Measurements from ENCODE around the gene SPRTN.
"Not testable (repeated sequence)": the region's sequence is repeated elsewhere in the genome, so short reads cannot be mapped to it uniquely, and the experiment has no call there.

SPRTN gene

DNA sequence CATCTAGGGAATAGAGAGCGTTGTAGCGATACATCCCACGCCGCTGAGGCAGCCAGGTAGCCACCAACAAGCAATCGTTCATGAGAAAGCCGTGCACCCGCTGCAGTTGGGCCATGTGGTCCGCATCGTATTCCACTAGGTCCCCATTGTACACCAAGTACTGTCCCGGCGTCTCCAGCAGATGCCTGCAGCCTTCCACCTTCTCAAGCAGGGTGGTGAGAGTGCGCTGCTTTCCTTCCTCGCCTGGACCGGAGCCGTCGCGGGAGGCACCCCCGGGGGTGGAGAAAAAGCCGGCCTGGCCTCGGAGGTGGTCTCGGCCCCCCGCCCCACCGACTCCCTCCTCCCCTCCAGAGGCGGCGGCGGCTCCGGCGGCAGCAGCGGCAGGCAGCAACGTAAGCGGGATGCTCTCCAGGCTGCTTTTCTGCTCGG lies 1.0 kb upstream of the SPRTN start:
- DNase-seq, result no peak

DNA sequence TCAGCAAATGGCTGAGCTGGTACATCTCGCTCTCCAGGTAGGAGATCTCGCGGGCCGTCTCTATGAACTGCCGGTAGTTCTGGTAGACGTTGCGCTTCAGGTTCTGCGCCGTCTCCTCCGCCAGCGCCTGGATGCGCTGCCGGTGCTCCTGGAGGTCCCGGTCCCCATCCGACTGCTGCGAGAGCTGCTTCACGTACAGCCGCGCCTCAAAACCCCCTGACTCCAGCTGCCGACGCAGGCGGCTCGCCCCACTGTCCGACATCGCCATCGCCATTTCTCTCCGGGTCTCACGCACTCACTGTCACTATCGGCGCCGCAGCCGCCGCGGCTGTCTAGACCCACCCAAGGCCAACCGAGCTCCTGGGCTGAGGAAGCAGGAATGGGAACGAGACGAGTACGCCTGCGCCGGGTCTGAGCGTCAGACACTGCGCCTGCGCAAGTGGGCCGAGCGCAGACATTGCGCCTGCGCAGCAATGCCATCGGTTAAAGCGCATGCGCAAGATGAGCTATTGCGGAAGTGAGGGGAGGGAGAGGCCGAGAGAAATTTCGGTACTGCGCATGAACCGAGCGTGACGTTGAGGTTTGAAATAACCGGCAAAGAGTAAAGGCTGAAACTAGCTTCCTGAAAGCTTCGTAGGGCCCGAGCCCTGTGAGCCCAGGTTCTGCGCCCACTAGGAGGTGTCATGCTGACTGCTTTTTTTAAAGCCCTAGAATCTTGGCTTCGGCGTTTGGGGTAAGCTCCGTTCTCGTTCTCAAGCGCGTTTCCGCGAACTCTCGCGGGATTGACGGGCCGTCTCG lies 422 bp upstream of the SPRTN start, which contains the start of gene EXOC8:
Gene EXOC8, minus strand, starts transcription at position 381 of the 798 bp plus-strand sequence. Its CDS starts 107 bp downstream, at position 274.
- peak; percentile 100 for DNase-seq

DNA sequence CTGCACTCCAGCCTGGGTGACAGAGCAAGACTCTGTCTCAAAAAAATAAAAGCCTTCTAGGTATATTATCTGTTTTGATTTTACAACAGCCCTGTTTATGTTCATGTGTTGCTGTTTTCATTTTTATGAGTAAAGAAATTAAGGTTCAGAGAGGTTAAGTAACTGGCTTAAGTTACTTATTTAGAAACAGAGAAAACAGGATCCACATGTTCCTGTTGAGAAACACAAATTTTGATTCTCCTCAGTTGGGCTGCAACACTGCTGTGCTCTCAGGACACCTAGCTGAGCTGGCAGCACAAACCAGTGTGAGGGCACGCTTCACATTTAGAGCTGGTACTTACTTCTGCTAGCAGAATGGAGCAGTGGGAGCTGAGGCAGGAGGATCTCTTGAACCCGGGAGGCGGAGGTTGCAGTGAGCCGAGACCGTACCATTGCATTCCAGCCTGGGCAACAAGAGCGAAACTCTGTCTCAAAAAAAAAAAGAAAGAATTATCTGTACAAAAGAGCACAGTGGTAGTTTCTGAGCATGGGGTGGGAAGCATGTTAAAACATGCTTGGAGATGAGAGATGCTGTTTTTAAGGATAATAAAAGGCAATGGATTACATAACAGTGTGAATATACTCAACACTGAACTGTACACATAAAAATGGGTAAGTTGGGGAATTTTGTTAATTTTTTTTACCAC lies 2.4 kb downstream of the SPRTN start:
- DNase-seq, result no peak

DNA sequence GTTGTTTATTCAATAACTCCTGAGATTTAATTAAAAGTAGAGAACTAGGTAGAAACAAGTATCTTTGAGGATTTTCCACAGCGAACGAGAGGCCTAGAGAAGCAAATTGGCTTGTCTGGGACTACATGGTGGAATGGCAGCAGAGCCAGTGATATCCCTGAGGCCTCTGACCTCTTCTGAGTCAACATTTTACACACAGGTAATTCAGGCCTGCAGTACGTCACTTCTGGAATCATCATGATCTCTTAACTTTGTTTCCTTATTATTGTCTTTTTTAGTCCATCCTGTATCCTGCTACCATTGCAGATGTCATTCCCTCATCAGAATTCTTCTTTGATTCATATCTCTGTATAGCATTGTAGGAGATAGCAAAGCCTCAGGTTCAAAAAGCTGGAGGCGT lies 9.9 kb downstream of the SPRTN start:
- DNase-seq, result no peak

DNA sequence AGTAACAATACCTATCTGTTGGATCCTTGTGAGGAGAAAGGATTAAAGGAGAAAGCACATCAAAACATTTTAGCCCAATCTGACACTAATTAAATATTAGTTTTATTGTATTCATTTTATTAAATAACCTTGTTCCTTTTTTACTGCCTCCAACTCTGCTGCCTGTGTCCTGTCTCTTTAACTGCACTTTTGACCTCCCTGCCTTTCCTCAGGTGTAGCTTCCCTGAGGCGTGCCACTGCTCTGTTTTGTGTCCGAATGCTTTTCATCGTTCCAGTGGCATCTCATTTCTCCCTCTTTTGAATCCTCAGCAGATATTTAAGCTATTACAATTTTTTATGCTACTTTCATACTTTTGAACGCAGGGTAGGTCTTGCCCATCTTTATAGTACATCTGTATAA lies 10.3 kb downstream of the SPRTN start:
- no peak for DNase-seq

DNA sequence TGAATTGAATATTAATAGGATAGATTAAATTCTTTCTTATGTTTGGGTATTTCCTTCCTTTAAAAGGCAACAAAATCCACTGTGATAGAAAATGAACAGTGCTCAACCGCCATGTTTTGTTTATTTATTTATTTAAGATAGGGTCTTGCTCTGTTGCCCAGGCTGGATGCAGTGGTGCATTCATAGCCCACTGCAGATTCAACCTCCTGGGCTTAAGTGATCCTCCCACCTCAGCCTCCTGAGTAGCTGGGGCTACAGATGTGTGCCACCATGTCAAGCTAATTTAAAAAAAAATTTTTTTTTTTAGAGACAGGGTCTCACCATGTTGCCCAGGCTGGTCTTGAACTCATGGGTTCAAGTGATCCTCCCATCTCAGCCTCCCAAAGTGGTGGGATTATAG lies 10.8 kb downstream of the SPRTN start:
- DNase-seq, result not testable (repeated sequence)

DNA sequence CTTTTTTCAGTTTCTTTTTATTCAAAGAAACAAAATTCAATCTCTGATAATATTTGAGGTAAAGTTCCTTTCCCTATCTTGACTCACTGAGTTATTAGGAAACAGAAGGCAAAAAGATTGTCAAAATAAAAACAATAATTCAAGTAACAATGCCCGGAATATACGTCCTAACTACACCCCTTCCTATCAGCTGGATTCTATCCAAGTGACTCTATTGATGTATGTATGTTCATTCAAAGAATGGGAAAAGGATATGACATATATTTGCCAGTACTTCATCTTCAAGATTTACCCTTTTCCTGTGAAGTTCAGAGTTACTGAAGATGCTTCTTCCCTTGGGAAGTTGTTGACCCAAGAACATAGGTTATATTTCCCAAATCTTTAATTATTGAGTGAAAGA lies 13.7 kb downstream of the SPRTN start:
- no peak for DNase-seq

DNA sequence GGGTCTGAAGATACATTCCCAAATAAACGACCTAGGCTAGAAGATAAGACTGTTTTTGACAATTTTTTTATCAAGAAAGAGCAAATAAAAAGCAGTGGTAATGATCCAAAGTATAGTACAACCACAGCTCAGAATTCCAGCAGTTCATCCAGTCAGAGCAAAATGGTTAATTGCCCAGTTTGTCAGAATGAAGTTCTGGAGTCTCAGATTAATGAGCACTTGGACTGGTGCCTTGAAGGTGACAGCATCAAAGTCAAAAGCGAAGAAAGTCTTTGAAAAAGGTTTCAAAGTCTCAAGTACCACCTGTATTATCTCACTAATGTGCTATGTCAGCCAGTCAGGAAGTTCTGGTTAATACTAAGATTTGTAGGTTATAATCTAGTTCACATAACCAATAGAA lies 15.0 kb downstream of the SPRTN start:
- DNase-seq, result no peak

DNA sequence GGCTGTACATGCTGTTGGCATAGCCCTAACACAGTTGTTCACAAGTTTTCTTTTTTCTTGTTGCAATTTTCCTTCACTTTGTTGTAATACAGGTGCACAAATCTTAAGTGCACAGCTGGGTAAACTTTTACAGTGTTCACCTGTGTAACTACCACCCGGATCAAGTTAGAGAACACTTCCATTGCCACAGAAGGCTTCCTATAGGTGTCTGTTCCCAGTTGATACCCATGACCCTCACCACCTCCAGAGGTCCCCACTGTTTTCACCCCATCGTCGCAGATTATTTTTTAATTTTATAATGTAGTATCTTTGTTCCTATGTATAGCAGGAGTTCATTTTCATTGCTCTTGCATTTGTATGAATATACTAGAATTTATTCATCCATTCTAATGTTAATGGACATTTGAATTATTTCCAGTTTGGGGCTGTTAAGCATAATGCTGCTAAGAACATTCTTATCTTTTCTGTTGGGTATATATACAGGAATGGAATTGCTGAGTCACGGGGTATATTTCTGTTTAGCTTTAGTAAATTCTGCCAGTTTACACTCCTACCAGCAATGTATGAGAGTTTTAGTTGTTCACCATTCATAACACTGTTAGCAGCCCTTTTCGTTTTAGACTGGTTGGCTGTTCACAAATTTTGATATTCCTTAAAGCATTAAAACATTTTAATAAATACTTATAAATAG lies 16.4 kb downstream of the SPRTN start:
- DNase-seq, result no peak

DNA sequence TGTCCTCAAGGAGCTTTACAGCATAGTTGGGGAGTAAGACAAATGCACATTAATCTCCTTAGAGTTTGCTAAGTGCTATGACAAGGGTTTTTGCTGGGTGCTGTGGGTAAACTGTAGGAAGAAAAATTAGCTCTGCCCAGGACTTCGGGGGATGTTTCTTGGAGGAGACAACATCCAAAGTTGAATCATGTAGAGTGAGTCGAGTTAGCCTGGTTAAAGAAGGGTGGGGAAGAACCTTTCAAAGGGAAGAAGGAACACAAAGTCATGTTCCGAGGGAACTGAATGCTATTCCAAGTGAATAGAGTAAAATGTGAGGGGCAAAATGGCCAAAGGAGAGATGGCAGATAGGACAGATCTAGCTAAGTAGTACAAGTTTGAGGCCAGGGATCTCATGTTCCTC lies 17.1 kb downstream of the SPRTN start:
- no peak for DNase-seq

DNA sequence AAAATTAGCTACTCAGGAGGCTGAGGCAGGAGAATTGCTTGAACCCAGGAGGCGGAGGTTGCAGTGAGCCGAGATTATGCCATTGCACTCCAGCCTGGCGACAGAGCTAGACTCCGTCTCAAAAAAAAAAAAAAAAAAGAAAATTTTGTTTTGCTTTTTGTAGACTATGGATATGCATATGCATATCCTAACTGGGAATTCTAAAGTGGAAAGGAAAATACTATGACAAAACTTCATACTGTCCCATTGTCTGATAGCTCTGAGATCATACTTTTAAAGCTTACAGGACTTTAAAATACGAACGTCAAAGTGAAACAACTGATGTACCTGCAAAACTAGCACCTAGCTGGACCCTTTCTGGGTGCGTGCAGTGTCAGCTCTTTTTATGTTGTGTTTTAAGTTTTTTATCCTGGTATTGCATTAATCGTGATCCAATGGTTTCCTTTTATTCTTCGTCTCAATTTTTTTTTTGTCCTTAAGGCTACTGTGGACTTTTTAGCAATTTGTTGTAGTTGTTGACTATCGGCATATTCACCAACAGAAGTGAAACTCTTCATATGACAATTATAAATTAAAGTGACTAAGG lies 19.2 kb downstream of the SPRTN start:
- DNase-seq, result no peak

DNA sequence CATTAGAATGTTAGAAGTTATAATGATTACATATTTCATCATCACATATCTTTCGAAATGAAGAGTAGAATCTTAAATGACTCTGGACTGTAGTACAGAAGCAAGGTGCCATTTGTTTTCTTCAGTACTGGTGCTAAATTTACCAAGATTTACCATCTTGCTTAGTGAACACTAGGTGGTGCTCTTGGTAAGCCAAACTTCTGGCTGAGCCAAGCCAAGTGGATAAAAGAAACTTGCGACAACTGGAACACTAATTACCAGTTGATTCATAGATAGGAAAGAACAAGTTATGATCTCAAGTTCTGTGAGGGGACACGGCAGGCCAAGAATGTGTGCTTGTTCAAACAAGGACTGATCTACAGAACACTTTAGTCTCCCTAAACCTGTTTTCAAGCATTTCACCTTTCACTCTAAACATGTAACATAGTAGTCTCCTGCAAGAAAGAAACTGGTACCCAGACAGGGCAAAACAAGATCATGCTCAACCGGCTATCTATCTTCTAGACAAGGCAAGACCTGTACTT lies 19.8 kb downstream of the SPRTN start:
- DNase-seq, result peak; percentile 57

DNA sequence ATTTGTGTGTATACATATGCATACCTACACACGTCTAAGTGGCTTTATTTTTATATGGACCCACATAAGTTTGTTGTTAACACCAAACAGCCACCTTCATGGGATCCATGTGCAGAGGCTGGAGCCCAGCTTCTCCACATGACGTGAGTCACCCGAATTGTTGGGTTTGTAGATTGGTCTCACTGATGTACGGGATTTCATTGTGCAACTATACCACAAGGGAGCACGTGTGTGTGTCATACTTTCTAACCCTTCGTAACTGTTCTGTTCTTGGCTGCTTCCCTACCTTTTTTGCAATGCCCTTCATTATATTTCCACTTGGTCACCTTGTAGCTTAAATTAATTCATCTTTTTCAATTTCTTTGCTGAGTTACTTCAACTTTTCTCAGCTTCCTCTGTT lies 21.0 kb downstream of the SPRTN start:
- DNase-seq, result no peak

DNA sequence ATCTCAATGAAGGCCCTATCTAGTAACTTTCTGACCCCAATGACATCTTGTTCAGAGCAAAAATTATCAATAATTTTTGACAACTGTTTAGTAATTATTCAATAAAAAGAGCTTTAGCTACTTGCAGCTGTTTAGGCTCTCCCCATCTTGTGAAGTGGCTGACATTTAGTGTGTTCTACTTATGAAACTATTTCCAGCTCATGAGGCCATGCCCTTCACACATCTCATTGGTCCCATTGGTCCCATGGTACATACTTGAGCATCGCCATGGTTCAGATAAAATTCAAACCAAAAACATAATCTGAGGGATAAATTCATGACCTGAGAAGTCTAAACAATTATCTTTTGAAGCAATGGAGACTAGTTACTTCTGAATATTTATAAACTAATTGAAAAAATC lies 24.2 kb downstream of the SPRTN start:
- no peak for DNase-seq

DNA sequence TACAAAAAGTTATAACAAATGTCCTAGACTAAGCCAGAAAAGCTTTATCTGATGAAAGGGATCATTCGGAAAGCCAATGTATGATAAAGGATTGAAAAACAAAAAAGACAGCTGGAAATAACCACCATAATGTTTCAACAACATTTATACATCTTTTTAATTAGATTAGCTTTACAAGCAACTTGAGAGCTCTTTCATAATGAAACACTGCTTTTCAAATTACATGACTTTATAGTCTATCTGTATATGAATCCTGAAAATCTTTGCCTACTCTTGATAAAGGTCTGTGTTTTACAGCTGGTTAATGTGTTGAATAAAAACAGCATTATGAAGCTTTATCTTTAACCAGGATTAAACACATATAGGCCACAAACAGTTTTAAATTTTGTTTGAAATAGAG lies 25.5 kb downstream of the SPRTN start:
- DNase-seq, result no peak

DNA sequence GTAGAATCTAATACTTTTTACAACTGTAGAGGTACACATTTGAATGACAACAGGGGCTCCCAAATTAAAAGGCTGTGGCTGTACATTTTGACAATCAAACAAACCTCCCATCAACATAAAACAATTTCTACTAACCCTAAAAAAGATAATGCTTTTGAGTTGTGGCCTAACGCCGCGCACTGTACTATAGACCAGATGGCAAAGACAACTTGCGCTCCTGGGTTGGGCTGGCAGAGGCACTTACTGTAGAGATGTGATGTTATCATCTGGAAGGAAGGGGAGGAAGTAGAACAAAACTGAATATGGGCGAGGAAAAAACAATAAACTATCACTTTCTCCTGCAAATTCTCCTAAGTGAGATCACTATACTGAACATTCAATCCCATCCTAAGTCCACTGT lies 26.1 kb downstream of the SPRTN start:
- DNase-seq, result no peak

DNA sequence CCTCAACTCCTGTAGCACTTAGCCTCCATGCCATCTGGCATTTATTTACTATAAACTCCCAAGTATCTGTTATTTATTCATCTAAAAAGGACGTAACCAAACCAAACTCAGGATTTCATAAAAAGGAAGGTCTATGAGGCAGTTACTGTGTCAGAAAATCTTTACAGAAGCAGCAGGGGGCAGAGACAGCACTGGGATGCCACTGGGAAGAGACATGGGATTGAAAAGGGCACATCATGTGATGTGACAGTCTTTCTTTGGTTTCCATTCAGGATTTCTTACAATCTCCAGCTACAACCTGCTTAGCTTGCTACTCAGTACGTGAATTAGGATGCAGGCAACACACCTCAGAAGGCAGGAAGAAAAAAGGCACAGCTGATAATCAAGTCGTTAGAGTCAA lies 31.2 kb downstream of the SPRTN start:
- DNase-seq, result no peak

DNA sequence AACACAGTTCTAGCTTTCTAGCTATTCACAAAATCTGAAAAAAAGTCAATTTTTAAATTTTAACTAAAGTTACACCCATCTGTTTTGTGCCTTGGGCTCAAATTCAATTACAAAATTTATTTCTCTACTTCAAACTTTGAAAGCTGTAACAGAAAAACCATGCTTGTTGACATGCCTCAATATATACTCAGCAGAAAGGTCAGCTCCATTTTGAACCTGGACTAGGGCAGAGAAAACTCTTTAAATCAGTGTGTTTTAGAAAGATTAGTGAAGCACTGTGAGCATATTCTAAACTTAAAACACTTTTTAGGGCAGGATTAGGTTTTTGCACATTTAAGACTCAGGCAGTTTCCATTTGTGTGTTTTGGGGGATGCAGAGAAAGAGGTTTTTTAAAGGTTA lies 34.4 kb downstream of the SPRTN start:
- no peak for DNase-seq

DNA sequence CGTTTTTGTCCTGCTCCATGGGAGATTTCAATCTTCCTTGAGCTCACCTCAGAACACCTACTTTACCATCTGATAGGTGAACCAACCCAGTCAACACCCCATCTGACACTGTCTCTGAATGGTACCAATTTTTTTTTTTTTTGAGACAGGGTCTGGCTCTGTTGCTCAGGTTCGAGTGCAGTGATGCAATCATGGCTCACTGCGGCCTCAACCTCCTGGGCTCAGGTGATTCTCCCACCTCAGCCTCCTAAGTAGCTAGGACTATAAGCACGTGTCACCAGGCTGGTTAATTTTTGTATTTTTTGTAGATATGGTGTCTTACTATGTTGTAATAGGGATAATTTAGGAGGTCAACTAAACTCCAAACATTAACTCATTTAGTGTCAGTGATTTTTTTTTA lies 36.3 kb downstream of the SPRTN start:
- no peak for DNase-seq

DNA sequence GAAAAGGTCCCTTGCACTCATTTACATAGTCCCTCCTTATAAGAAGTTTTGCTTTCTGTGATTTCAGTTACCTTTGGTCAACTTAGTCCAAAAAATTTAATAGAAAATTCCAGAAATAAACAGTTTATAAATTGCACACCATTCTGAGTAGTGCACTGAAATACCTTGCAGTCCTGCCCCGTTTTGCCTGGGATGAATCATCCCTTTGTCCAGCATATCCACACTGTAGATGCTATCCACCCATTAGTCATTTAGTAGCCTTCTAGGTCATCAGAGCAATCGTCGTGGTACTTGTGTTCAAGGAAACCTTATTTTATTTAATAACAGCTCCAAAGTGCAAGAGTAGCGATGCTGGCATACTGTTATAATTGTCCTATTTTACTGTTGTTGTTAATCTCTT lies 38.0 kb downstream of the SPRTN start:
- no peak for DNase-seq

DNA sequence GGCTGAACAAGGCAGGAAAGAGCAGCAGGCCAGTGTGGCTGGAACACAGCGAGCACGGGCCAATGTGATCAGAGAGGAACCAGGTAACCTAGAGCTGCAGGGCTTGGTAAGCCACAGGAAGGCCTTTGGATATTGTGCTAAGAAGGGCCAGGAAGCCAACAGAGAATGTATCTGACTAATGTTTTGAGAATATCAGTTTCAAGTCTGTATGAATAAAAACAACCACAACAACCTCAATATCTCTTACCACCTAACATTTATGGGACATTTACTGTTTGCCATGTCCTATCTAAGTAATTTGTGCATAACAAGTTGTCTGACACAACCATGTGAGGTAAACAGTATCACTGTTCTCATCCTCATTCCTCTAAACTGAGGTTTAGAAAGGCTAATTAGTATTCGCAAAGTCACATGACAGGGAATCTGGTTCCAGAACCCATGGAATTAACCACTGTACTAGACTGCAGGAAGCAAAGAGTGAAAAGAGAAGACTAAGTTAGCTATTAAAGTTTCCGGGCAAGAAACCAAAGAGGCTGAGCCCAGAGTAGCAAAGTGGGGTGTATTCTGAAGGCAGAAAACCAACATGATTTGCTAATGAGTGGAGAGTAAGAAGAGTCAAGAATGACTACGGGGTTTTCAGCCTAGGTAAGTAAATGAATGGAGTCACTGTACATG lies 38.9 kb downstream of the SPRTN start:
- DNase-seq, result no peak

DNA sequence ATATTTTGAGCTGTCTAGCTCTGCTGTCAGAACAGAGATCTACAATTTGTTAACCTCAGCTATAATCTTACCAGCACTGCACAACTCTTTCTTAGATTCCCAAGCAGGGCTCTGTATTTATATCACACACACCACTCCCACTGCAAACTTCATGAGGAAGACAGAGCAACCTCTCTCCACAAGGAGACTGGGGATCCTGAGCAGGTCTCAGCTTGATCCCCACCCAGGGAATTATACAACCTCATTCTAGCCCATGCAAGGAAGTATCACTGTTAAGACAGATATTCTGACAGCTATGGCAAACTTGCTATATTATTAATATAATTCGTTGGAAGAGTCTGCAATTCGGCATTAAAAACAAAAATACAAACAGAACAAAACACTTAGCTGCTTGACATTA lies 43.6 kb downstream of the SPRTN start:
- DNase-seq, result no peak

DNA sequence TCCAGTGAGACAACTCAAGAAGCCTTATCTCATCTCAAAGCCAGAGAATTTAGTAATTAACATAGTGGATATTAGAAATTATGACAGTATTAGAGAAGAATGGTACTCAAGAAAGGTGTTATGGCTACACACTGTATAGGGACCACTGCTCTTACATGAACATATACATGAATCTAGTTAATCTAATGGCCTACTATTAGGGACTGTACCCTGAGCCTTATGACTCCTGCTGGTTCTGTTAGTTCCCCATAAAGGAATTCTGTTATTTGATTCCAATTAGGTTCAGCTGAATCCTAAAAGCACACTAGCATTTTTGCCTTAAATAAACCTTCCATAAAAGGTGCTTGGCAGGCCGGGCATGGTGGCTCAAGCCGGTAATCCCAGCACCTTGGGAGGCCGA lies 44.3 kb downstream of the SPRTN start:
- no peak for DNase-seq

Measured in activated CD8-positive, alpha-beta memory T cell treated with anti-CD3 and anti-CD28 coated beads, Interleukin-2, amount 50 U/mL, for 48 hours (primary cell).